HG03558 (cell line): ENCODE measurements around the gene ZBTB20.

Experiments used
- ATAC-seq: cut with Tn5 transposase; IDR thresholded peaks from one replicate; pipeline ENCODE4 v1.9.1; 2021; ENCODE audit warnings: moderate number of reproducible peaks; ENCODE audit not compliant: unreplicated experiment; ENCODE audit errors: extremely low read depth

ZBTB20 gene

DNA sequence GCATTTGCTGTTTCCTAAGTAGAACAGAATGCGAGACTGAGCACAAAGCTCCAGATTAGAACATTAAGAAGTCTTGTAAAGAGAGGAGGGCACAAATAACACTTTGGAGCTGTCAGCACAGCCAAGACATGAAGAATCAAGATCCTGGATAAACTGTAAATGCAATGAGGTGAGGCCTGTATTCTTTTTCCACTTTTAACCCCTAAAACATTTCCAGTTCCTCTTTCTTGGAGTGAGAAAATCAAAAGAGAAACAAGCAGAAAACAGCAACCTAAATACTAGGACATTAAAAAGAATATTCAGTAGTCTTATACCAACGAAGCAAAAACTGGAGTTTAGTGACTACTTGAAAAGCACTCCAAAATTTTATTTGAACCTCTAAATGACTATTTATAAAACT, 204.3 kb downstream of the ZBTB20 start:
- ATAC-seq = no peak

DNA sequence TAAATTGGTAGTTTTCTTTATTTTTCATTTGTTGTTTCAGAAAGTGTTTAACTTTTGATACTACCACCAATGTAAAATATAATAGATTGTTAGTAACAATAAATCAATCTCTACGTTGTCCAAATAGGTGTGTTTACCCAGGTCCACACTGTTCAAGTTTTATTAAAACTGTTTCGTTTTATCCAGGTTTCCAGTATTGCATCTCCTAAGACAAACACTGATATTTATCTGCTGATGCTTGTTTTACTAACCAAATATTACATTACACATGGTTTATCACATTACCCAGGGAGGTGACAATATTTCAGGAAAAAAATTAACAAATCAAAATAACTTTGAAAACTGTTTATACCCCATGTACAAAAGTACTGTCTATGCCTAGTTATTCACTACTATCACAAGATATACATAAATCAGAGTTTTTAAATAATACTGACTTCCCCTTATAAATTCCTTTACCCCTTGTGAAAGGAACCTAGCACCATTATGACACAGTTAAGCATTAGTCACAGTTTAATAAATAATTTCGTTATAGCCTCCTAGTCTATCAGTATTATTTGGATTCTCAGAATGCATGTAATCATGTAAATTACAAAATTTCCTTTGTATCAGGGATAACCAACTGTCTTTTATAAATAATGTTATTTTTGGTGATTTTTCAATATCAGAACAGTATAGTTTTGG, 205.3 kb downstream of the ZBTB20 start:
- no peak for ATAC-seq

DNA sequence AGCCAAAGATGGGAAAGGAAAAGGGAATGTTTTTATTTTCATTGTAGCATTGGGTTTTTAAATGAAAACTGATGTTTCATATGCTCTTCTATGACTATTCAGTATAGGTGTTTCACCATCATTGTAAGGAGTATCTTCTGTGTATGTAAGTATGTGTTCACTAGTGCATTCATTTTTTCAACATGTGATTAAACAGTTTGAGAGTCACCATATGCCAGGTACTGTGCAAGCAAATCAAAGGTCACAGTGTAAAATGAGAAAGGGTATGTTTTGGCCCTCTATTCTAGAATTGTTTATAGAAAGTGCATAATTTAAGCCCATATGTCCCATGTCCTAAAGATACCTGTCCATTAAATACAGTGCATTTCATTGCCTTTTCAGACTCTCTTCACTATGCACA, 207.2 kb downstream of the ZBTB20 start:
- no peak for ATAC-seq

DNA sequence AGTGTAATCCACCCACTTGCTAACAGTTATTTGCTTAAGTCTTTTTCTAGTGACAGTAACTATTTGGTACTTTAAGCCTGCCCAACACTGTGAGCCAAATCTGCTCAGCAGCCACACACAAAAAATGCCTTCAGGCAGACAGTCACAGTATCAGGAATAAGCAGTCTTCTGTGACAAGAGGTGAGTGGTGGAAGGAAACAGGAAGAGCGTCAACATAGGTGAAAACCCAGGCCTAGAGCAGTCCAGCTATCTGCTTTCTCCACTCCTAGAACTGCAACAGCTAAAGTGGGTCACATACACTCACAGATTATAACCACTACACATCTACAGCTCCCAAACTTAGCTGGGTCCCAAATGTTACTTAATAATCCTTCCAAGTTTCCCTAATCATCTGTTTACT, 213.7 kb downstream of the ZBTB20 start:
- no peak for ATAC-seq

DNA sequence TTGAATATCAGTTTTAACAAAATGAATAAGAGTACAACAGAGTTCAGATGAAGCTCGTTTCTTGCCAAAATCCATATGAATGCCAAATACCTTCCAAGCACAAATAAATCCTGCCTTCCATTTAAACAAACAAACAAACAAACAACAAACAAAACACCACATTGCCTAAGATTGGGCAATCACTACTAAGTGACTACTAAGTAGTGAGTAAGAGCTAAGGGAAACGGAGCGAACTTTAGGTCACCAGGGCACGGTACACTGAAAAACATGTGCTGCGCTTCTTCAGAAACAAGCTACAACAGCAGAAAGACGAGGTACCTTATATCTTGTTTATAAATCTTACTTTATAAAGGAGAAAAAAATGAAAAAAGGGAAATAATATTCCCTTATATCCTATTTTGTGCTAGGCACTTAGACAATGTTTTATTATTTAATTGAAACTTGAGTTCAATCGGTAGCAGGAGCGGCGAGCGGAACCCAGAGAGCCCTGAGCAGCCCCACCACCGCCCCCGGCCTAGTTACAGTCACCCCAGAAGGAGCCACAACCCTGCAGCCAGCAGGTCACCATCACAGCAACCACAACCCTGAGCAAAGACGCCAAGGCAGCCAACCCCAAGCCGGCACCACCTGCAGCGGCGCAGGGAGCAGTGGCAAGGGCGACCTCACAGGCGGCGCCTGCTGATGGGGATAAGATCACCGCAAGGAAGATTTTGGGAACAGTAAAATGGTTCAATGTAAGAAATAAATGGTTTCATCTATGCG, 216.9 kb downstream of the ZBTB20 start:
- ATAC-seq = no peak

DNA sequence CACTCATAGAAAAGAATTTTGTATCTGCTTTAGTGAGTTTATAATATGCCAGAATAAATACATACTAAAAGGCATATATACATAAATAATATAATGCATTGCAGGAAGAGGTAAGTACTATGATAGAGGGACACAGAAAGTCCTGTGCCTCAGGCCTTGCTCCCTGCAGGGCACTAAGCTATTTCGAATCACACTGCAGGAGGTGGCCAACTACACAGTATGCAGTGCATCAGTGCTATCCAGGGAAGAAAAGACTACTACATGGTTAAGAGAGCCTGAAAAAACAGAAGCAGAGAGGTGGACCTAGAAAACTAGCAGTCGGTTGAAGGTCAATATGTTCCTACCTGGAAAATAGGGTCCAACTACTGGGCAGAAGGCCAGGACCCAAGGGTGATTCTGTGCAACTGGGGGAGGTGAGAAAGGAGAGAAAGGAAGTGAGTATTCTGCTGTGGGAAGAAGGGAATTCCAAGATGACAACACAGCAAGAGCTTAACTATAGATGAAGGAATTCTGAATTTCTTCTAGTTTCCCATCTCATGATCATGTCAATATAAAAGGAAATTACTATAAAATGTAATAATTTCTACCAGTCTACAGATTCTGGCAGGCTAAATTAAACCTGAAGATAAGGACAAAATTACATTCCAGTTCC, 218.0 kb downstream of the ZBTB20 start:
- no peak for ATAC-seq

DNA sequence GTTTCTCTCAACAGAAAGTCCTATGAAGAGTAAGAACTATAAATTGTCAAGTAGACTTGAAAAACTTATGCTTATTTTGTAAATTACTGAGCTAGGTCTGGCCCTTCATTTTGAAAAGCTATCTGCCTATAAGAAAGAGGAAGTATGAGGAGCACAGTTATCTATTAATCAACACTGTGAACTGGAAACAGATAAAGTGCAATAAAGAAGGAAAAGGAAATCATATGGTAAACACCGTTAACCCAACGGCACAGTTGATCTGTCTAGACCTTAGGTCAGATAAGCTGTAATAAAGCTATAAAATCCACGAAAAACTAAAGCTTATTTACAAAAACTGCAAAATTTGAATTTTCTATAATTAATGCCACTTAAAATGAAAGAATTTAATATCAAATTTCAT, 242.5 kb downstream of the ZBTB20 start:
- no peak for ATAC-seq

DNA sequence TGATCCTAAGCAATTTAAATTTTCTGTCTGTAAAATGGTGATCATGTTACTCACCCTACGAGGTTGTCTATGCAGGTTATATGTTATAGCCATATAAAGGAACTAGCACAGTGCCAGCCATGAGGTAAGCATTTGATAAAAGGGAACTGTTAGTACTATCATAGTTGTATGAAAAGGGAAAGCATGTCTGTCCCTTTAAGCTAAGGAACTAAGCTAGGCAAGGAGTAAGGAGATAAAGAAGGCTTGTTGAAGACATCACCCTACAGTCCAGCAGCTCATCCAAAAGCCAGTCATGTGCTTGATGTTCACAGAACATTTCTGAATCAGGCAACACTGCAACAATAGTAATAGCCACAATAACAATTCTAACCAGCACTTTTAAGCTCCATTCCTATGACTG, 243.9 kb downstream of the ZBTB20 start:
- ATAC-seq = no peak

DNA sequence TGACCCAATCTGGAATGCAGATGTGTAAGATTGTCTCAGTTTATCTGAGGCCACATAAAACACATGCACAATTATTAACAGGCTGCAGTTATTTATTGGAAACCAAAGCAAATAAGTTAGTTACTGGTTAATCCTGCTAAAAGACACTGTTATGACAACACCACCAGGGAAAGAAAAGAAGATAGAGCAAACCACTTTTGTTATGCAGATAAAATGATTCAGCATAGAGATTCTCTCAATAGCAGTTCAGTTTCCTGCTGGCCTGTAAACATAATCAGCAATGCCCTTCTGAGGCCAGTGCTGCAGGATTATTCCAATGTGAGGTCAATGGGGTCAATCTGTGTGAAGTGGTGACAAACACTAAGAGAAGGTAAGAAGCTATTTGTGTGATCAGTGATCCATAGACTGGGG, 244.4 kb downstream of the ZBTB20 start:
- ATAC-seq = no peak

DNA sequence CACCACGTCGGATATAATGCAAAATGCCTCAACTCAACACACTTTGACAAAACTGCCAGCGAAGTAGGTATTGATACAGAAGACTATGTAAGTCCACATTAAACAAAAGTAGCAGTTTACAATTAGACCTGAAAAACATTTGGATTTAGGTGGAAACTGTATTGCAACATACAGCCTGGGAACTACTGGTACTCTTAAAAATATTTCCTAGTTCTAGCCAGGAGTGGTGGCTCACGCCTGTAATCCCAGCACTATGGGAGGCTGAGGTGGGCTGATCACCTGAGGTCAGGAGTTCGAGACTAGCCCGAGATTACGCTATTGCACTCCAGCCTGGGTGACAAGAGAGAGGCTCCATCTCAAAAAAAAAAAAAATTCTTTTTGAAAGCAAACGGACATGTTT, 246.2 kb downstream of the ZBTB20 start:
- no peak for ATAC-seq

DNA sequence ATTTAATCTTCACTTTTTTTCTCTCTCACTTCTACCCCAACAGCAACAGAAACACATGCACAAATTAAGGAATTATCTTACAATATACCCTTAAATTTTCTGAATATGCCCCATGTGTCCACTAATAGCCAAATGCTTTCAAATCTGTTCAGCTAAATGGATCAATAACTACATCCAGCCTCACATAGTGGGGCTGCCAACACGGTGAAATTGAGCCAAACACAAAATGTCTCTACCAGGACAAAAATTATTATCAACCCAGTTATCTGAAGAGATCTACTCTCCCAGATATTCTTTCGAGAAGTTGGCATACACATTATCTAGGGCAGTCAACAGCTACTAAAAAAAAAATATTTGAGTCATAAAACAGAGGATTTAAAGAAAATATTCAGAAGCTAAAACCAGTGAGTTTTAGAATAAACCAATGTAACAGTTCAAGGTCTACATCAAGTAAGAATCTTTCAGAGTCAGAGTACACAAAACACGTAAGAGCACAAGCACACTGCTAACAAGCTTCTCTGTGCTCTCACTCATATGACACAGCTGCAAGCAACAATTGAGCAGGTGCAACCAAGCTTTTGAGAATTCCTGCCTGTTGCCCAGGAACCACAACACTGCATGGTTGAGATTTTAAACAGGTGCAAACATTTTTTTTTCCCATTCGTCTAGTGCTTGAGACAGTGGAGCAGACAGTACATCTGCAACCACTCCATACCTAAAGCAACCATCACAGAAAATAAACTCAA, 247.7 kb downstream of the ZBTB20 start:
- ATAC-seq = no peak

DNA sequence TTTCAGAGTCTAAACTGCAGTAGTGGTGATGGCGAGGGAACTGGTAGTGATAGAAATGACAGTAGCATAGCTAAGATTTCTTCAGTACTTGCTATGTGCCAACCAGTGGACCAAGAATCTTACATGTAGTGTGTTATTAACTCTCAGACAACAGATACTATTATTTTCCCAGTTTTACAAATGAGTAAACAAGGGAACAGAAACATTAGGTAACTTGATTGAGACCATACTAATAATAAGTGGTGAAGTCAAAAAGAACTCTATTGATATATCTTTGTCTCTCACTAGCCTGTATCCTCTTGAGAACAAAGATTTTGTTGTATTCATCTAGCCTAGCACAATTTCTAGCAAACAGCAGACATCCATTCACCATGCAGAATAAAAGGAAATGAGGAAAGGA, 250.1 kb downstream of the ZBTB20 start:
- no peak for ATAC-seq

DNA sequence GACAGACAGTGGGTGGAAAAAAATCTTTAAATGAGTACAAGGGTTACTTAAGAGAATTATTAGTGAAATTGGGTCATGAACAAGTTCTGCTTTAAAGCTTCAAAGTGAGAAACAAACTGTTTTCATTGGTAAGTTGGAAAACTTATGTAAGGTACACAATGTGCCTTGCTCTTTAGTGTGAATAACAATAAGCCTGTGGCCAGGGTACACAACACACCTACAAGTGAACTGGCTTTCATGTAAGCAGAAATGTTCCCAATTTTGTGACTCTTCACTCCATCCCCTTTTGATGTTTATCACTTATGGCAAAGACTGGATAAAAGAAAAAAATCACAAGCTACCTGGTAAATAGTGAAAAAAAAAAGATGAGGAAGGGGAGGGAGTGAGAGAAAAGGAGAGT, 253.7 kb downstream of the ZBTB20 start:
- no peak for ATAC-seq

DNA sequence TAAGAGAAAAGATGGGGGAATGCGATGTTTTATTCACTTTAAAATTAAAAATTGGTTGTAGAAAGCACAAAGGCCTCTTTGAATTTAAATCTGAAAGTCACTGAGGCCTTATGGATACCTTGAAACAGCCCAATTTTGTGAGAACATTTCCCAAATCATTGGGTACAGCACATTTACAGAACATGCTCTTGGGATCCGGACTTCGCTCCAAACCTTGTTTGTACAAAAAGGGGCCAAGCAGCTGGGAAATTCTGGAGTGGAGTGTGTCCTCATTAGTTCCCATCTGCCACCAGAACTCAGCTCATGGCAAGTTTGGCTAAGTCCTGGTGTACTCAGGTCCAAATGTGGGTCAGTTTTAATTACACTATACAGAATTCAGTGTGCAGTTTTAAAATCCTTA, 254.2 kb downstream of the ZBTB20 start:
- no peak for ATAC-seq

DNA sequence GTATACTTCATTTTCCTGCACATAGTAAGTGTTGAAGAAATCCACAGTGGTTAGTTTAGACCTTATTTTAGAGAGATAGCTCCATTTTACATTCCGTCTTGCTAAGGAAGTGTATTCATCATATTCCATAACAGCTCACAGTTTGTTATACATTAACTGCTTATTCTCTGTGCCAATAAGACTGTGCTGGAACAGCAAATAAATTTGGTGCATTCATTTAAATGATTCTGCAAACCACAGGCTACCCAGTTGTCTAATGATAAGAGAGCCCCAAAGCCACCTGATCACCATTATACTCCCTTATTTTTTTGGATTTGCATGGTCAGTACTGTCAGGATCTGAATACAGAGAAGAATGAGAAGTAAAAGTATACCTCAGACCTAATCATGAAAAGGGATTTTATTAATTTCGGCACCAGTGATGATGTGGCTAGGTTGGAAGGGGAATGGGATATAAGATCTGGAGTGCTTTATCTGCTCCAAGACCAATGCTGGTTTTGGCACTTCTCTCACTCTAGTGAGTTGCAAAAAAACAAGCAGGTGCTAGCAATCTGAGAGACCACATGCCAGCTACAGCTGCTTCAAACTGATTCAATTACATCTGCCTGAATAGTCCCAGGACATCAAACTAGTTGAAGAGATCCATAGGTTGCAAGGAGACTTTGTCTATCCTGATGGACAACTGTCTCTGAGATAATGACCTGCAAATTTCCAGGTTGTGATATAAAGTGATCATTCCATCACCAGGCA, 254.8 kb downstream of the ZBTB20 start:
- ATAC-seq = no peak

DNA sequence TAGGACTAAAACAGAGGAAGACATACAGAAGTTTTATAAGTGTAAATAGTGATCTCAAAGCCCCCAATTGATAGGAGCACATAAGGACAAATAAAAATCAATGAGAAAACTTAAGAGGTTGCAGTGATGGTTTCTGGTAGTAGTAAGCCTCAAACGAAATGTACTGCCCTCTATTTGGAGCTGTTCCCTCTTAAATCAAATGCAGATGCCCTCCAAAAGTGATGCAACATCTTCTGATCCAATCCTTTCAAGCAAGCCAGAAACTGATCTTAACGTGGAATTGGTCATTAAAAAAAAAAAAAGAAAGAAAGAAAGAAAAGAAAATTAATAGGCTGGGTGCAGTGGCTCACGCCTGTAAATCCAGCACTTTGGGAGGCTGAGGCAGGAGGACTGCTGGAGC, 259.3 kb downstream of the ZBTB20 start:
- no peak for ATAC-seq

DNA sequence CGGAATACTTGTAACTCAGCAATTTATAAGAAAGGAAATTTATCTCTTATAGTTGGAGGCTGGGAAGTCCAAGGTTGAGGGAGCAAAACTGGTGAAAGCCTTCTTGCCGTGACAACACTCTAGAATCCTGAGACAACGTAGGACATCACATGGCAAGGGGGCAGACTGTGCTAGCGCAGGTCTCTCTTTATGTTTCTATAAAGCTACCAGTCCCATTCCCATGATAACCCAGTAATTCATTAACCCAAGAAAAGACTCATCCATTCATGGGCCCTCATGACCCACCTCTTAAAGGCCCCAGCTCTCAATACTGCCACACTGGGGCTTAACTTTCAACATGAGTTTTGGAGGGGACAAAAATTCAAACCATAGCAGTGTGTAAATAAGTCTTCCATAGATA, 260.2 kb downstream of the ZBTB20 start:
- ATAC-seq = no peak

DNA sequence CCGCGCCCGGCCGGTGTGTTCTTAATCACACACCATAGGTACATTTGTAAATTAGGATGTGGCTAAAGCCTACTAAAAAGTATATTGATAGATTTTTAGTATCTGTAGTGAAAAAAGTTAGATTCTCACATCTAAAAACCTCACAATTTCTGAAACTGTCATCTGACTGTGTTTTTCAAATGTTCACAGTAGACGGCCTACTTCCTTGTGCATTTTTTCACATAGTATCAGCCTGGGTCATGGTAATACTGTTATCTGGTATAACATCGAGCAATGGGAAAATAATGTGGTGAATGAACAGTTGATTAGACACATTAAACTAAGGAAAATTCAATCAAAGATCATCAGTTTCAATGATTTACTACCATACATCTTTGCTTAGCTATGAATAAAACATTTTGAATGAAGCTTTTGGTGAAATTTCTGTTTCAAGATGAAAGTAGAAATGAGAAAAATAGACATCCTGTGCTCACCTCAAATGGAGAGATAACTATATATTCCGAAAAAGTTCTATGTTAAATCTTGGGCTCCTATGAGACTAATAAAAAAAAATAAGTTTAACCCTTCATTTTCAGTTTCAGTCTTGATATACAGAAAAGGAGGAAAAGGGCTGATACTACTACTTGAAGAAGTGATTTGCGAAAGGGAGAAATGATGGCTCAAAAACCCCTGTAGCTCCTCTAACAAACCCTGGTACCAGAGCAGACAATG, 262.7 kb downstream of the ZBTB20 start:
- ATAC-seq = no peak

DNA sequence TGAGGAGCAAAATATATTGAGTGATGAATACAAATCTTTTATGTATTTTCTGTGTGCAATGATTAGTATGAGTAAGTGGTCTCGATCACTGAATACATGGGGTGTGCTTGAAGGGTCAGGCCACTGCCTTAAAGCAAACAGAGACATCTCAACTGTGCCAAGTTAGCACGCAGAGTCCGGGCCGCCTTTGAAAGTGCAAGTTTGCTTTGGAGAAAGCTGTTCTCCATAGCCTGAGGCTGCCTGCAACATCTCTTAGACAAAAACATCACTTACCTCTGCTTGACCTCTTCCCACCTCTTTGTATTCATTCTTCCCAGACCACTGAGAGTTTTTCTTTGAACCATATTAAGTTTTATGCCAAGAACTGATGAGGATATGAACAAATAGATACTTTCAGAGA, 267.0 kb downstream of the ZBTB20 start:
- no peak for ATAC-seq
